Activated CD8-positive, alpha-beta memory T cell treated with anti-CD3 and anti-CD28 coated beads, Interleukin-2, amount 50 U/mL, for 24 hours (primary cell): Measurements from ENCODE around the gene WDR62.

Source experiments
- DNase-seq: peaks from one replicate; pipeline ENCODE4 v3.0.0-alpha.2; 2020; ENCODE audit errors: extremely low read depth

Gene WDR62

DNA sequence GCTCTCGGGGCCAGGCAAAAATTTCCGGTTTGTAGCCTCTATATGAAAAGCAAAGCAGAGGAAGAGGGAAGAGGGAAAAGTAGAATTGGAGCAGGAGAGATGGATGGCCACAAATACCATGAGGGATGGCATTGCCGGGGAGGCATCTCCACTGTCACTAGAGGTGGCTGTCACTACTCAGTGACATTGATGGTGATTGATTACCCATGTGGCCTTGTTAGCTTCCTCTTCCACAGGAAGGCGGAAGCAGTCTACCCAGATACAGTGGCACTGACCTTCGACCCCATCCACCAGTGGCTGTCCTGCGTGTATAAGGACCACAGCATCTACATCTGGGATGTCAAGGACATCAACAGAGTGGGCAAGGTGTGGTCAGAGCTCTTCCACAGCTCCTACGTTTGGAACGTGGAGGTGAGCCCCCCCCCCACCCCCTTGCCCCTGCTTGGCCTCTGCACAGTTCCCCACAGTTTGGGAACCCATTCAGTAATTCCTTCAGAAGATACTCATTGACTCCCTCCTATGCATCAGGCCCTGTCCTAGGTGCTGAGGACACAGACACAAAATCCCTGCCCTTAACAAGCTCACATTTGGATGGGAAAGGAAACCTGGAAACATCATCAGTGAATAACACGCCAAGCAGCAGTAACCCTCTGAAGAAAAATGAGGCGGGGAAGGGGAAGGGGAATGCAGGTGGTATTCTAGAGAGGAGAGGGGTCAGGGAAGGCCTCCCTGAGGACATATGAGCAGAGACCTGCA lies 18.6 kb downstream of the WDR62 start:
- no peak for DNase-seq

DNA sequence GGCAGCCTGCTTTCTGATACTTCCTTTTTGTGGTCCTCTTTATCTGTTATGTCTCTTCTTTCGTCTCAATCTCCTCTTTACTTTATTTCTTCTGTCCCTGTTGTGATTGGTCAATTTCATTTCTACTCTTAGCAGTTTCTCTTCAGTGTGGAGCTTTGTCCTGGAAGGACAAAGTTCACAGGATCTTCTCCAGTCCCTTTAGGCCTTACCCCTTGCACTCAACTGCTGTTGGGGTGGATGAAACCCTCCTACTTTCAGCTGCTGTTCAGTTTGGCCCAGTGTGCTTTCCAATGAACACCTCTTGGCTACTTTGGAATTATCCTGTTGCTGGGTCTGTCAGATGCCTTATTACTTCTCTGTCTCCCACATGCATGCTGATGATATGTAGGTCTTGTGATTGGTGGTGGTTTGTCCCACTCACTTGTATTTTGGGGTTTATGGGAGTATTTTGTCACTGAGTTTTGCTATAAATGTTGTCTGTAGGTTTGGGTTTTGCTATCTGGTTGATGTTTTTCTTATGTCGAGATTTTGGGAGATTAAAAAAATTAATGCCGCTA lies 24.8 kb downstream of the WDR62 start:
- no peak for DNase-seq

DNA sequence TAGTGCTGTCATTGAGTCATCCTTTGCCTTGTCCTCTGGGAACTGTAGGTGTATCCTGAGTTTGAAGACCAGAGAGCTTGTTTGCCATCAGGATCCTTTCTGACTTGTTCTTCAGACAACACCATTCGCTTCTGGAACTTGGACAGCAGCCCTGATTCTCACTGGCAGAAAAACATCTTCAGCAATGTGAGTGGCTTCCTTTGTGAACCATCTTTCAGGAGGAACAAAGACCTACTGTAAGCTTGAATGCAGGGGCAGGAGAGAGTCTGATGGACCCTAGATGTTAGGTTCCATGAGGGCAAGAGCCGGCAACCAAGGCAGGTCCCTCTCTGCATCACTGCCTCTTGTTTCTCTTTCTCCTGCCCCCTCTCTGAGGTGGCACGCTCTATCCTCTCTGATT lies 26.7 kb downstream of the WDR62 start:
- DNase-seq: no peak

DNA sequence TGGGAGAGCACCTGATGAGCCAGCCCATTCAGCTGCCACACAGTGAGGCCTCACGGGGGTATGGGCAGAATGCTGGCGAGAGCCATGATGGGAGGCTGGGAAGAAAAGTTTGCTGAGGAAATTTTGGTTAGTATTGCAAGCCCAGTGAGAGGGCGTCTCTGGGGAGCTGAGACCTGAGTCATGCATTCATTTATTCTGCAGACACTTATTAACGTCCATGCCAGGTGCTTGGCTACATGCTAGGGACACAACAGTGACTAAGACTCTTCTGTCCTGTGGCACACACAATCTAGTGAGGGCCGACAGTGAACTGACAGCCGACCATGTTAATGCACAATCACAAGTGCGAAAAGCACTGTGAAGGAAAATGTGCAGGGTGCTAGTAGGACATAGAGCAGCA lies 27.2 kb downstream of the WDR62 start:
- DNase-seq: no peak

DNA sequence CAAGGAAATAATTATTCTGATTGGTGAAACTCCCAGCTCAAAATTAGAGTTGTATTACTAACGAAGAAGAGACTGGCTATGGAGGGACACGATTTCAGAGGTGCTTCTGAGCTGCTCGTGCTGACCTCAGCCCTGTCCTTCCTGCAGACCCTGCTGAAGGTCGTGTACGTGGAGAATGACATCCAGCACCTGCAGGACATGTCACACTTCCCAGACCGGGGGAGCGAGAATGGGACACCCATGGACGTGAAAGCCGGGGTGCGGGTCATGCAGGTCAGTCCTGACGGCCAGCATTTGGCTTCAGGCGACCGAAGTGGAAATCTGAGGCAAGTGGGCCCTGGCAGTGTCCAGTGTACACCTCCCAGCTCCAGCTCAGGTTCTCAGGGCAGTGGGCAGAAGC lies 28.2 kb downstream of the WDR62 start:
- no peak for DNase-seq

DNA sequence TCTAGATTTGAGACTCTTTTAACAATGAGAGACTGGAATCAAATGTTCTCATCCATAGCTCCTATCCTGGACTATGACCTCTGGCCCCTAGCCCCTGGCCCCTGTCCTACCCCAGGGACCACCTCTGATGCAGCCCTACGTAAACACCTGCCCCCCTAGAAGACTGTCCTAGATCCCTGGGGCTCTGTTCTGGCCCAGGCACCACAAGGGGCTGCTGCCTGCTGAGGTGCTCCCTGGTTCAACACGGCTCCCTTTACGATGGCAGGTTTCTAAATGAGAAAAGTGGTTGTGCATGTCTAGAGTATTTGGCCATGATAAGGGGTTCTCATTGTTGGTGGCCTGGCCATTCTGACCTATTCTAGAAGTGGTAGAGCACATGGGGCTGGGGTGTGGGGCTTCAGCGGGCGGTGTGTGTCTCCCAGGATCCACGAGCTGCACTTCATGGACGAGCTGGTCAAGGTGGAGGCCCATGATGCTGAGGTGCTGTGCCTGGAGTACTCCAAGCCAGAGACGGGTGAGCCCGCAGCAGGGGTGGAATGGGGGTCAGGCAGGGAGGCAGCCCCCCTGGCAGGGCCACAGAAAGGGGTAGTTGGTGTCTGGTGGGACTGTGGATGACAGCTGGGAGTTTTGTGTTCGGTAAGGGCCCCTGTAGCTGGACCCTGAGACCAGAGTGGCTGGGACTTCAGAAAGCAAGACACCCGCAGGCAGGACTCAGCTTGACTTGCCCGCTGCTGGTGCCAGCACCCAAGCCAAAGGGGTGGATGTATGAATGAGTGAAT lies 29.7 kb downstream of the WDR62 start:
- DNase-seq: no peak

DNA sequence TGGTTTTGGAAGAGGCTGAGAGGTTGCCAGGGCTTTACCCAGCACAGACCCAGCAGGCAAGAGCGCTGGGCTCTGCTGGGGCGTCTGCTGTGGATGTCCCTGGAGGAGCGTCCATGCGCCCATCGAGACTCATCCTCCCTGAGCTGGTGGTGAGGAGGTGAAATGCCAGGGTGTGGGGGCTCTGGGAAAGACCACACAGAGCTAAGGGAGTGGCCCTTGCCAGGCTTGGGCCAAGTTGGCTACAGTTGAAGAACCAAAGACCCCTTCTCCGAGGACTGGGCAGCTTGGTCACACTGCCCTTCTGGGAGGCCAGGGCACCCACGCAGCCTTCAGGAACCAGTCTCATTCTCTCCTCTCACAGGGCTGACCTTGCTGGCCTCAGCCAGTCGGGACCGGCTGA lies 31.6 kb downstream of the WDR62 start:
- DNase-seq: no peak

DNA sequence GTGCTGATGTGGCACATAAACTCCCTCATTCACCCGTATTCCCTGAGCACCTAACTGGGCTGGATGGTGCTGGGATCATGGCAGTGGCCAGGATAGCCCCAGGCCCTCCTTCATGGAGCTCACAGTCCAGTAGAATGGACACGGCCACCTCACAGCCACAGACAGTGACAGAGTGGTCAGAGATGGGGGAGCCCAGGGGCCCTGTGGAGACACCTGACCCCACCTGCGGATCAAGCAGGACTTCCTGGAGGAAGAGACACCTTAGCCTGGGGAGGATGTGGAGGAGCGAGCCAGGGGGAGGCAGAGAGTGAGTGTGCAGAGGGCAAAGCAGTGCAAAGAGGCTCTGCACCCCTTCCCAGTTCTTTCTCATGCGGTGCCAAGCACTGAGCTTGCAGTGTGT lies 35.1 kb downstream of the WDR62 start:
- DNase-seq: no peak

DNA sequence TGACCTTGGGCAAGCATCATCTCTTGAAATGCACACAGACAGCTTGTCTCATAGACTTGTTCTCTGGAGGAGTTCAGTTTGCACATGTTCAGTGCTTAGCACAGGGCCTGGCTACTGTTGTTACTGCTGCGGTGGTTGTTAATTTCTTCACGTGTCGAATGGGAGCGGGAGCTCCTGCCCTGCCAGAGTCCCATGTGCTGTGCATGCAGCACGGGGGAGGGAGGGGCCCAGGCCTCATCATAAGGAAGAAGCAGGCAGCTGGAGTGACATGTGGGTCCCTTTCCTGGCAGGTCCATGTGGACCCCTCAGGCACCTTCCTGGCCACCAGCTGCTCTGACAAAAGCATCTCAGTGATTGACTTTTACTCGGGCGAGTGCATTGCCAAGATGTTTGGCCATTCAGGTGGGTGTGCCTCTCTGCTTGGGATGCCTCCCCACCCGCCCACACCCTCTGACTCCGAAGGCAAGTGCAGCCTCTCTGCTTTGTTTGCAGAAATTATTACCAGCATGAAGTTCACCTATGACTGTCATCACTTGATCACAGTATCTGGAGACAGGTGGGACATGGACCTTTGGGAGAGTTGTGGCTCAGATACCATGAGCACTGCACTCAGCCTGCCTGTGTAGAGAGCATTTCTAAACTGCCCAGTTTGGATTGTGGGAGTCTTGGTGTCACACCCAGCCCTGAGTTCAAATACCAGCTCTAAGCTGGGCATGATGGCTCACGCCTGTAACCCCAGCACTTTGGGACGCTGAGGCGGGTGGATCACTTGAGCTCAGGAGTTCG lies 36.4 kb downstream of the WDR62 start:
- DNase-seq: no peak

DNA sequence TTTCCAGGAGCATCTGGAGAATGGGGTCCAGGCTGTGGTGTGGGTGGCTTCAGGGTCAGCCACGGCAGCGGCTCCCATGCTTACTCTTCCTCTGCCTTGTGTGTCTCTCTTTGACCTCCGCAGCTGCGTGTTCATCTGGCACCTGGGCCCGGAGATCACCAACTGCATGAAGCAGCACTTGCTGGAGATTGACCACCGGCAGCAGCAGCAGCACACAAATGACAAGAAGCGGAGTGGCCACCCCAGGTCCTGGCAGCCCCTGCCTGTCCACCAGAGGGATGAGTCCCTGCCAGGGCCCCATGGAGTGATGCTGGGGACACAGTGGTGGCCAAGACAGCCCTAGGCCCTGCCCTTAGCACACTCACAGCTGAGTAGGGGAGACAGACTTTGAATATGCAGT lies 37.9 kb downstream of the WDR62 start:
- DNase-seq: no peak

DNA sequence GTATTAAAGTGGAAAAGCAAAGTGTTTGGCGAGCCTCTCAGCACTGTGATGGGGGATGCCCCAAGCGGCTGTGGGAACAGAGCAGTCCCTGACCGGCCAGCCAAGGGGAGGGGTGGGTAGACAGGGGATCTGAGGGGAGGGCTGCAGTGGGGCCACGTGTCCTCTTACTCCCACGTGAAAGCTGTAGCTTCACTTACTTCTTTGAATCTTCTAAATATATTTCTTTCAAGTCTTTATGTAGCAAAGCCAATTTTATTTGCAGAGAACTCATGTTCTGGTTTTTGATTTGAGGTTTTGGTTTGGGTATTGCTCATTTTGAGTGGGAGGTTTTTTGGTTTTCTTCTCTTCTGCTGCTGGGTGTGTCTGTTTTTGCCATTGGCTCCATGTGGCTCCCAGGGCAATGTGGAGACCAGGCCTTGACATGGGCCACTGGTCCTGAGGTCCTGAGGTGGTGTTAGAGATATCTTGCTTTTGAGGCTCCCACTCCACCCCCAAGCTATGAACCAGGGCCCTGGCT lies 38.5 kb downstream of the WDR62 start:
- no peak for DNase-seq

DNA sequence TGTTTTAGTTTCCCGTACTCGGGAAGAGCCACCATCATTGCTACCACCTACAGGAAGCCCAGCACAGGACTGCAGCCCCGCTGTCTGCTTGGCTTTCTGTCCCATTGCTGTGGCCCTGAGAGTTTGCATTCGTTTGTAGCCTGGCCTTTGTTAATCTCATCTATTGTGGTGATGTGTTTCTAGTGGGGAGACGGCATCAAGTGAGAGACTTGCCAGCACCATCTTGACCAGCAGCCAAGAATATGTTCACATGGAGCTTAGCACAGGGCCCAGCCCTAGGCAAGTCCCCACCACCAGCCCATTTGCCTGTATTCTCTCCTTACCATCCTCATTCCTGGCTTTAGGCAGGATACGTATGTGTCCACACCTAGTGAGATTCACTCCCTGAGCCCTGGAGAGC lies 39.0 kb downstream of the WDR62 start:
- no peak for DNase-seq

DNA sequence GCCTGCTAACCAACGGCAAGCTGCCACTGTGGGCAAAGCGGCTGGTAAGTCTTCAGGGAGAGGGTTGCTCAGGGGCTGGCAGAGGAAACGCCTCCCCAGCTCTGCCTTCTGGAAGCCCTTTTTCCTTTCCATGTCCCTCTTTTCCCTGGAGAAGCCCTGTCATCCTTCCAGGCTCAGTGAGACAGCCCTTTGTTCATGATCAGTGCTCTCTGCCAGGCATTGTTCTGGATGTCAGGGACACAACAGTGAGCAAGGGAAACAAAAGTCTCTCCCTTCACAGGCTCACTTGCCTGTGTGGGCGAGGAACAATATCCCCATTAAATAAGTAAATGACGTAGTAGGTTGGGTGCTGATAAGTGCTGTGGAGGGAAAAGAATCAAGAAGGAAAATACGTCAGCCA lies 42.3 kb downstream of the WDR62 start:
- DNase-seq: no peak

DNA sequence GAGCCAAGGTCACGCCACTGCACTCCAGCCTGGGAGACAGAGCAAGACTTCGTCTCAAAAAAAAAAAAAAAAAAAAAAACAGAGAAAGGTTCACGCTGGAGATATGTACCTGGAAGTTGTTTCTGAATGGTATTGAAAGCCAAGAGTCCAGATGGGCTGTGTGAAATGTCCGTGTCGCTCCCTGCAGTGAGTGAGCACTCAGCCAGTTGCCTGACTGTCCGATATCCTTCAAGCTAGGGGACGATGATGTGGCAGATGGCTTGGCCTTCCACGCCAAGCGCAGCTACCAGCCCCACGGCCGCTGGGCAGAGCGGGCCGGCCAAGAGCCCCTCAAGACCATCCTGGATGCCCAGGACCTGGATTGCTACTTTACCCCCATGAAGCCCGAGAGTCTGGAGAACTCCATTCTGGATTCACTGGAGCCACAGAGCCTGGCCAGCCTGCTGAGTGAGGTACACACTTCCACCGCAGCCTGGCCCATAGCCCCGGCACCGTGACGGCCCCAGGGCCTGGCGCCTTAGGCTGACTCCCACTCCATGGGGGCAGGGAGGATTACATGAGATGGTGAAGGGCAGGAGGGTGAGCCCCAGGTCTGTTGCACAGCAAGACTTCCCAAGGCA lies 44.6 kb downstream of the WDR62 start:
- no peak for DNase-seq

DNA sequence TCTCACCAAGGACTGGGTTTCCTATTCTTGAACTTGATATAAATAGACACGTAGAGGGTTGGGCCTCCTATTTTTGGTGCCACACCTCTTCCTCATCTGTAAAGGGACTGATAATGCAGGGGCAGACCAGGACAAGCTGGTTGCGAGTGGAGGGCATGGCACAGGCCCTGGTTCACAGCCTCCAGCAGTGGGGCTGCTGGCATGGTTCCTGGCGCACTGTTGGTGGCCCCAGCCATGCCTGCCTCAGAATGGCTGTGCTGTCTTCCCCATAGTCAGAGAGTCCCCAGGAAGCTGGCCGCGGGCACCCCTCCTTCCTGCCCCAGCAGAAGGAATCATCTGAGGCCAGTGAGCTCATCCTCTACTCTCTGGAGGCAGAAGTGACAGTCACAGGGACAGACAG lies 45.8 kb downstream of the WDR62 start:
- no peak for DNase-seq

DNA sequence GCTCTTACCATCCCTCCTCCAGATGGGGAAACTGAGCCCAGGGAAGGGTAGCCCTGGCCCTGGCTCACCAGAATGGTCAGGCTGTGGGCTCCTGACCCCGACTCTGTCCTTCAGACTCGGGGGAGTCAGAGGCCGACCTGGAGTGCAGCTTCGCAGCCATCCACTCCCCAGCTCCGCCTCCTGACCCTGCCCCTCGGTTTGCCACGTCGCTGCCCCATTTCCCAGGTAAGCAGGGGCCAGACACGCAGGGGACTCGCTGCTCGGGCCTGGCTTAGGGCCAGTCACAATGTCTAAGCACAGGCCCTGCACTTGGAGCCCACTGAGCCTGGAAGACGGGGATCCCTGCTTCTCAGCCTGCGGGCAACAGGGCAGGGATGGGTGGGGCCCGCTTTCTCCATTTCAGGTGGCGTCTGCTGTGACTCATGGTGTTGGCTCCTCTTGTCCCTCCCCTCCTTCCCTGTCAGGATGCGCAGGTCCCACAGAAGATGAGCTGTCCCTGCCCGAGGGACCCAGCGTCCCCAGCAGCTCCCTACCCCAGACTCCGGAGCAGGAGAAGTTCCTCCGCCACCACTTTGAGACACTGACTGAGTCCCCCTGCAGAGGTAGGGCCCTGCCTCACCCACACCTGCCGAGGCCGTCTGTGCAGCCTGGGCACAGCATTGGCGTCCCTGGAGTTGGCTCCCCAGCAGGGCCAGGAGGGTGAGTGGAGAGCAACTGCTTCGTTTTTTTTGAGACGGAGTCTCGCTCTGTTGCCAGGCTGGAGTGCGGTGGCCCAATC lies 47.0 kb downstream of the WDR62 start:
- DNase-seq: no peak

DNA sequence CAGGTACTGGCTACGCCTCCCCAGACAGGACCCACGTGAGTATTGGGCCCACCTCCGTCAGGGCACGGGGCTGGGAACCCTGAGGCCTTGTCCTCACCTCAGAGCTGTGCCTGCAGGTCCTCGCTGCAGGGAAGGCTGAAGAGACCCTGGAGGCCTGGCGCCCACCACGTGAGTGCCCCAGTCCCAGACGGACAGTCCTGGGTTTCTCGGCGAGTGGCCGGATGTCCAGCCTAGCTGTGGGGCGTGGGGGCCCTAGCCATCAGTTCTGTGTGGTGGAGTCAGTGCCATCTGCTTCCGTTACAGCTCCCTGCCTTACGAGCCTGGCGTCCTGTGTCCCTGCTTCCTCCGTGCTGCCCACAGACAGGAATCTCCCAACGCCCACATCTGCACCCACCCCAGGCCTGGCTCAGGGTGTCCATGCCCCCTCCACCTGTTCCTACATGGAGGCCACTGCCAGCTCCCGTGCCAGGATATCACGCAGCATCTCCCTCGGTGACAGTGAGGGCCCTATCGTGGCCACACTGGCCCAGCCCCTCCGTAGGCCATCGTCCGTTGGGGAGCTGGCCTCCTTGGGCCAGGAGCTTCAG lies 48.4 kb downstream of the WDR62 start:
- DNase-seq: no peak

DNA sequence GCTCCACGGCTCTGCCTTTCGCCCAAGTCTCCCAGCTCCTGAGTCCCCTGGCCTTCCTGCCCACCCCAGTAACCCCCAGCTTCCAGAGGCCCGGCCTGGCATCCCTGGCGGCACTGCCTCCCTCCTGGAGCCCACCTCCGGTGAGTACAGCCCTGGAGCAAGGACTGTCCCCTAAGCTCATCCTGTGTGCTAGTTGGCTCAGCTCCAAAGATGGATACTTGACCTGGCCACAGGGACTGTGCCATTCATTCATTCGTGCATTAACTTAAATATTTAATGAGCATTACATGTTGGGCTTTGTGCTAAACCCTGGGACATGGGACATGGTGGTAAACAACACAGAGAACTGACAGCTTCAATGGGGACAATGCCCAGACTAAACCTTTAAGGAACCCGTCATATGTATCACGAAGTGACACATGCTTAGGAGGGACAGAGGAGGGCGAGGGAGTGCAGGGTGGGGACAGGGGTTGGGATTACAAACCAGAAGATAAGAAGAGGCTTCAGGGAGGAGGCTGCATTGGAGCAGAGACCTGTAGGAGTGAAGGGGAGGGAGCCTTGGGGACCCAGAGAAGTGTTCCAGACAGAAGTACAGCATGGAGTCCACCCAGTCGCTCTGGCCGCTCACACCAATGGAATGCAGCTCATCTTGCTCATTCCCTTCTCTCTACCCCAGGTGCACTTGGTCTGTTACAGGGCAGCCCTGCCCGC lies 49.3 kb downstream of the WDR62 start:
- no peak for DNase-seq

DNA sequence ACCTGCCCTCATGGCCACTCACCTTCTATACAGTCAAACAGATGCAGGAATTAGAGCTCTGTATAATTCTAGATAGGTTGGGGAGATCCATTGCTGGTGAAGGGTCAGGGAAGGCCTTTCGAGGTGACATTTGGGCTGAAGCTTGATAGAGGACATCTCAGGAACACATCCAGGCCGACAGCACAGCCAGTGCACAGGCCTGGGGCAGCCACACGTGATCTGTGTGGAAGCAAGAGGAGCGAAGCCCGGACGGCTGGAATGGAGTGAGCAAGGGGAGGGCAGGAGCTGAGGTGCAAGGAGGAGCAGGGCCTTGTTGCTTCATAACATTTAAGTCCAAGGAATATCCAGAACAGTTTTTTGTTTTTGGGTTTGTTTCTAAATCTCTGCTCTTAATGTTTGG lies 51.7 kb downstream of the WDR62 start:
- DNase-seq: no peak

DNA sequence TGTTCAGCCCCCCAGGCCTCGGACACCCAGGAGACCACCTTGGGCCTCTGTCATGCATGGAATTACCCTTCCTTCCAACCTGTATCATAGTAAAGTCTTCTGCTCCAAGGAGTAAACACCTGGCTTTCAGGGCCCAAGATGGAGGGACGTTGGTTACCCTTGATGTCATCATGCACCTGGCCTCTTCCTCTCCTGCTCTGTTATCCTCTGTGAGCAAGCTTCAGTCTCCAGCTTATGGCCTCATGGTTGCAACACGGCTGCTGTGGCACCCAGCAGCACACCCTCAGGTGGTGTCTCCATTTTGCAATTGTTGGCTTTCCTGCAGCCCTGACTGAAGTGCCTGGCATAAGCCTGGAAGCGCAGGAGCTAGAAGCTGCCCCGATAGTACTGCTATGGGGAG lies 52.3 kb downstream of the WDR62 start:
- DNase-seq: no peak
